IMR-90 (cell line): Measurements from ENCODE around the gene PGM2. TPM values are rescaled to one million over a fixed set of nuclear protein-coding genes. Genes with fewer than 3 reads are reported as not detected.

Experiments
- ATAC-seq: fragments of 200-7000 bp; cut with Tn5 transposase; 2 replicates; pipeline ENCODE4 v1.9.1; 2020; ENCODE audit warnings: low read depth, mild to moderate bottlenecking, moderate library complexity
- BruUV-seq: library from RNA; stranded (reverse); fragments of 400-500 nt; replicated peaks from 2 replicates; lab custom pipeline; 2021; lab: Mats Ljungman, UMichigan
- CTCF ChIA-PET: fragments of 300-600 bp; formaldehyde crosslinking; extraction: SDS; loops from one replicate; lab custom pipeline; 2021; ENCODE audit warnings: antibody characterized with exemption; lab: Yijun Ruan, JAX
- POLR2A ChIA-PET: fragments of 300-600 bp; sonication (Branson Sonifier 250); formaldehyde crosslinking; loops from one replicate; lab custom pipeline; 2022; ENCODE audit warnings: antibody characterized with exemption; ENCODE audit not compliant: unreplicated experiment; lab: Charles Lee
- DNase-seq: peaks from one replicate; pipeline ENCODE4 v3.0.0; 2013
- H2AFZ ChIP-seq: replicated peaks from 2 replicates; pipeline ENCODE3; 2013; ENCODE audit warnings: low read length, mild to moderate bottlenecking; ENCODE audit not compliant: poor library complexity
- H2AK5ac ChIP-seq: 2 replicates; pipeline ENCODE4 v1.6.1; 2013; ENCODE audit warnings: low read depth, low read length, inconsistent platforms
- H2AK9ac ChIP-seq: replicated peaks from 2 replicates; pipeline ENCODE3; 2013; ENCODE audit warnings: mild to moderate bottlenecking, low read depth, low read length, moderate library complexity; ENCODE audit not compliant: poor library complexity
- H2BK120ac ChIP-seq: 2 replicates; pipeline ENCODE4 v1.6.1; 2013; ENCODE audit warnings: low read depth, low read length, inconsistent platforms
- H2BK15ac ChIP-seq: 3 replicates; pipeline ENCODE4 v1.6.1; 2013; ENCODE audit warnings: low read depth, low read length, inconsistent platforms
- H2BK20ac ChIP-seq: 2 replicates; pipeline ENCODE4 v1.6.1; 2013; ENCODE audit warnings: low read depth, mild to moderate bottlenecking, inconsistent platforms, low read length, moderate library complexity
- H2BK5ac ChIP-seq: 2 replicates; pipeline ENCODE4 v1.6.1; 2013; ENCODE audit warnings: mild to moderate bottlenecking, low read depth, low read length, inconsistent platforms; ENCODE audit not compliant: poor library complexity, severe bottlenecking
- H3K14ac ChIP-seq: replicated peaks from 2 replicates; pipeline ENCODE4 v1.6.1; 2013; ENCODE audit warnings: low read depth, low read length, inconsistent platforms
- H3K18ac ChIP-seq: 2 replicates; pipeline ENCODE4 v1.6.1; 2013; ENCODE audit warnings: low read depth, low read length, control low read depth
- H3K23ac ChIP-seq: 2 replicates; pipeline ENCODE4 v1.6.1; 2013; ENCODE audit warnings: low read depth, low read length, inconsistent platforms
- H3K27ac ChIP-seq: 2 replicates; pipeline ENCODE4 v1.5.1; 2013; ENCODE audit warnings: mild to moderate bottlenecking, control low read depth, low read length; ENCODE audit not compliant: insufficient read depth
- H3K27me3 ChIP-seq: 2 replicates; pipeline ENCODE4 v1.6.1; 2013; ENCODE audit warnings: low read length; ENCODE audit not compliant: control insufficient read depth, insufficient read depth
- H3K36me3 ChIP-seq: 2 replicates; pipeline ENCODE4 v1.6.1; 2013; ENCODE audit warnings: low read length, mixed read lengths; ENCODE audit not compliant: control insufficient read depth, insufficient read depth
- H3K4ac ChIP-seq: 2 replicates; pipeline ENCODE4 v1.6.1; 2013; ENCODE audit warnings: low read depth, low read length, inconsistent platforms
- H3K4me1 ChIP-seq: 2 replicates; pipeline ENCODE4 v1.6.1; 2013; ENCODE audit warnings: low read length, mixed read lengths; ENCODE audit not compliant: control insufficient read depth, insufficient read depth
- H3K4me2 ChIP-seq: 2 replicates; pipeline ENCODE4 v1.6.1; 2013; ENCODE audit warnings: low read depth, mild to moderate bottlenecking, control low read depth, low read length, moderate library complexity
- H3K4me3 ChIP-seq: 2 replicates; pipeline ENCODE4 v1.5.1; 2013; ENCODE audit warnings: low read depth, mild to moderate bottlenecking, control low read depth, low read length, moderate library complexity; ENCODE audit not compliant: insufficient read depth
- H3K56ac ChIP-seq: 2 replicates; pipeline ENCODE4 v1.6.1; 2013; ENCODE audit warnings: low read length, inconsistent platforms; ENCODE audit not compliant: insufficient read depth; ENCODE audit errors: extremely low read depth
- H3K79me1 ChIP-seq, 2 experiments: 2 replicates each; pipeline ENCODE4 v1.6.1; 2013; ENCODE audit warnings: low read length in 2 of 2, inconsistent platforms in 1 of 2, low read depth in 1 of 2
- H3K9ac ChIP-seq: 2 replicates; pipeline ENCODE4 v1.6.1; 2013; ENCODE audit warnings: low read depth, low read length, control low read depth
- H3K9me1 ChIP-seq: 2 replicates; pipeline ENCODE4 v1.6.1; 2013; ENCODE audit warnings: low read length, inconsistent platforms; ENCODE audit not compliant: insufficient read depth
- H3K9me3 ChIP-seq: 2 replicates; pipeline ENCODE4 v1.6.1; 2013; ENCODE audit warnings: low read length; ENCODE audit not compliant: control insufficient read depth, insufficient read depth
- H4K20me1 ChIP-seq: 2 replicates; pipeline ENCODE4 v1.6.1; 2013; ENCODE audit warnings: low read length, inconsistent platforms; ENCODE audit not compliant: insufficient read depth
- H4K5ac ChIP-seq: 2 replicates; pipeline ENCODE4 v1.6.1; 2013; ENCODE audit warnings: mild to moderate bottlenecking, low read depth, low read length, control low read depth
- H4K8ac ChIP-seq, 2 experiments: 2 replicates each; pipeline ENCODE4 v1.6.1; 2013; ENCODE audit warnings: low read depth in 2 of 2, low read length in 2 of 2, control low read depth in 1 of 2, inconsistent platforms in 1 of 2
- H4K91ac ChIP-seq: 2 replicates; pipeline ENCODE4 v1.6.1; 2013; ENCODE audit warnings: low read depth, low read length, inconsistent platforms; ENCODE audit not compliant: insufficient read depth
- BHLHE40 ChIP-seq: fragments of 150-350 bp; IDR thresholded peaks from 2 replicates; pipeline ENCODE4 v1.6.1; 2016; ENCODE audit warnings: mild to moderate bottlenecking, low read depth, low read length
- CEBPB ChIP-seq: IDR thresholded peaks from 2 replicates; pipeline ENCODE4 v1.6.1; 2012; ENCODE audit warnings: low read depth, low read length, improper control_type of control experiment
- CHD1 ChIP-seq: IDR thresholded peaks from 2 replicates; pipeline ENCODE4 v1.6.1; 2012; ENCODE audit warnings: low read depth, low read length, improper control_type of control experiment
- ELK1 ChIP-seq: fragments of 150-350 bp; IDR thresholded peaks from 2 replicates; pipeline ENCODE4 v1.6.1; 2016; ENCODE audit warnings: low read depth, mild to moderate bottlenecking, low read length, moderate library complexity, borderline replicate concordance
- FOS ChIP-seq: fragments of 150-350 bp; IDR thresholded peaks from 2 replicates; pipeline ENCODE4 v1.6.1; 2016; ENCODE audit warnings: low read depth, low read length
- MAFK ChIP-seq: IDR thresholded peaks from 2 replicates; pipeline ENCODE4 v1.6.1; 2012; ENCODE audit warnings: low read depth, low read length, improper control_type of control experiment
- MXI1 ChIP-seq: IDR thresholded peaks from 2 replicates; pipeline ENCODE4 v1.6.1; 2012; ENCODE audit warnings: low read depth, mild to moderate bottlenecking, low read length, moderate library complexity, borderline replicate concordance
- NFE2L2 ChIP-seq: fragments of 150-350 bp; IDR thresholded peaks from 2 replicates; pipeline ENCODE4 v1.6.1; 2016; ENCODE audit warnings: low read depth, mild to moderate bottlenecking, low read length
- POLR2A ChIP-seq: IDR thresholded peaks from 2 replicates; pipeline ENCODE4 v1.6.1; 2012; ENCODE audit warnings: mild to moderate bottlenecking, low read depth, low read length
- RAD21 ChIP-seq: IDR thresholded peaks from 2 replicates; pipeline ENCODE4 v1.6.1; 2012; ENCODE audit warnings: low read length, improper control_type of control experiment
- RCOR1 ChIP-seq: IDR thresholded peaks from 2 replicates; pipeline ENCODE4 v1.6.1; 2012; ENCODE audit warnings: mild to moderate bottlenecking, low read length, improper control_type of control experiment; ENCODE audit not compliant: insufficient replicate concordance
- SMC3 ChIP-seq: fragments of 150-350 bp; IDR thresholded peaks from 2 replicates; pipeline ENCODE4 v1.6.1; 2016; ENCODE audit warnings: low read depth, mild to moderate bottlenecking, antibody characterized with exemption, low read length, moderate library complexity
- USF2 ChIP-seq: fragments of 150-350 bp; IDR thresholded peaks from 2 replicates; pipeline ENCODE4 v1.6.1; 2017; ENCODE audit warnings: mild to moderate bottlenecking, antibody characterized with exemption, low read length, low read depth
- WGBS, 2 experiments: methylation state at CpG; one replicate each; pipeline versions ENCODE4 v1.1.5 to v1.1.7; 2013; ENCODE audit warnings: missing lambda C conversion rate in 2 of 2; ENCODE audit not compliant: insufficient read length in 1 of 2; ENCODE audit errors: extremely low coverage in 2 of 2; 5-methylcytosine and 5-hydroxymethylcytosine counted together
- dilution Hi-C: fragments of 300-500 bp; cut with HindIII; formaldehyde crosslinking; loops from one replicate; pipeline ENCODE4 v1.14.3; 2018; ENCODE audit warnings: low sequenced_read_pairs; ENCODE audit not compliant: unreplicated experiment
- in situ Hi-C: fragments of 300-500 bp; cut with MboI; formaldehyde crosslinking; loops from 3 replicates; pipeline ENCODE4 v1.14.3; 2019; ENCODE audit warnings: low sequenced_read_pairs, inconsistent platforms, mixed read lengths
- intact Hi-C: fragments of 100-400 bp; cut with micrococcal nuclease; formaldehyde crosslinking; loops from 2 replicates; pipeline ENCODE4 v1.10.0; 2022
- polyA plus RNA-seq, 3 experiments: library from polyadenylated mRNA; depleted of rRNA; stranded (reverse); fragments of >200 nt; gene quantifications; 2 replicates each; pipeline ENCODE4 v1.2.3, GENCODE V29; 2012; ENCODE audit warnings: low replicate concordance in 1 of 3
- total RNA-seq: library from RNA; depleted of rRNA; stranded (reverse); fragments of >200 nt; gene quantifications from 2 replicates; pipeline ENCODE4 v1.2.3, GENCODE V29; 2012

The PGM2 gene
- total and polyA plus RNA-seq, 2 of the 4 experiments (the other 2 are of a cell fraction), result 18.7 to 26.2 TPM

- no peak for TF ChIP-seq ELK1
- TF ChIP-seq RCOR1, result no peak
- TF ChIP-seq MXI1, result no peak
- TF ChIP-seq NFE2L2, result no peak
Observed at GRCh38 chr4:37909332-37910090, 83.0 kb downstream of the PGM2 start (continued).

- H4K8ac ChIP-seq, result no peak overlapping the region
- in situ Hi-C loops, result no loop called here
- dilution Hi-C loops, result no loop called here
- no peak for TF ChIP-seq SMC3
- TF ChIP-seq MXI1, result no peak
- TF ChIP-seq BHLHE40, result no peak
- no peak for TF ChIP-seq FOS
- TF ChIP-seq NFE2L2, result no peak
- no peak for TF ChIP-seq ELK1
- no peak for TF ChIP-seq CHD1
- TF ChIP-seq USF2, result no peak
- no peak for TF ChIP-seq POLR2A
- TF ChIP-seq RAD21, result no peak
- TF ChIP-seq CEBPB, result no peak
- no peak for TF ChIP-seq MAFK
Observed at GRCh38 chr4:37910091-37910486, 83.6 kb downstream of the PGM2 start.

More at GRCh38 chr4:37910091-37910486, 83.6 kb downstream of the PGM2 start:
- Histone ChIP-seq H2AK9ac (no peak overlapping the region), H2AFZ (no peak overlapping the region), H4K5ac (no peak overlapping the region), H3K36me3 (no peaks in the 10 kb centered on the region), H3K27me3 (peaks cover 19% of the 10 kb centered on the region), H2BK5ac (no peak overlapping the region), H3K56ac (no peak overlapping the region), H3K18ac (no peak overlapping the region), H3K4me1 (no peaks in the 10 kb centered on the region), H2AK5ac (no peak overlapping the region), H3K23ac (no peak overlapping the region), H3K79me1 (no peaks in the 10 kb centered on the region), H2BK120ac (no peak overlapping the region), H3K4me3 (no peak overlapping the region), H2BK20ac (no peak overlapping the region), H4K91ac (no peak overlapping the region), H4K20me1 (no peaks in the 10 kb centered on the region), H3K27ac (no peak overlapping the region), H3K4ac (no peak overlapping the region), H3K4me2 (no peak overlapping the region), H3K14ac (no peak overlapping the region), H3K9me1 (no peaks in the 10 kb centered on the region), H3K9me3 (no peaks in the 10 kb centered on the region), H3K9ac (no peak overlapping the region), H2BK15ac (no peak overlapping the region)
- BruUV-seq, result no TSS peak
- ChIA-PET POLR2A (no interaction called here), CTCF (no interaction called here)
- intact Hi-C loops, result no loop called here
- WGBS, 2 experiments, result no CpG with 5 or more reads among the region's 1 CpG
- DNase-seq (no peak), ATAC-seq (no peak)
